ENCODE data around the gene IMP4. TPM values are rescaled to one million over a fixed set of nuclear protein-coding genes. Genes with fewer than 3 reads are reported as not detected.

The IMP4 gene
- total and polyA plus RNA-seq, 2 donors (not counting 3 experiments of a cell fraction or from before 2014, with no cell fraction given), result 74.0 to 149 TPM

DNA sequence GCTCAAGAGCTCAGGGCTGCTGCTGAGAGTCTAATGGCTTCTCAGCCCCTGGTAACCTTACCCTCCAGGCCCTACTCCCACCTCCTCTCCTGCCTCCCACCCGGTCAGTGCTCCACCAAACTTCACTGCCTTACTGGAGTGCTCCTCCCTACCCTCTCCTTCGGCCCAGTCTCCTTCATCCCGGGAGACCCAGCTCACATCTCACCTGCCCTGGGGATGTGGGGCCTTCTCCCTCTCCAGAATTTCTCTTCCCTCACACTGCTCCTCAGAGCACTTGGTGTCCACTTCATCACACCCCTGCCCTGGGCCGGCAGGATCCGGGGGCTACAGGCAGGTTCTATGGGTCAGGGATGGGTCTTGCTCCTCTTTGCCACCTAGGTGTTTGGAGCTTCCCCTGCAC lies 34.8 kb downstream of the IMP4 start:
- Histone ChIP-seq H3K9ac (replicated peaks; ENCODE audit: extremely low read depth, insufficient read depth, low read length) (no peak overlapping the region), H3K36me3 (ENCODE audit: control insufficient read depth in 2 of 2, extremely low read depth in 1 of 2, insufficient read depth in 2 of 2, low read length in 2 of 2) (no peaks in the 10 kb centered on the region), H3K79me2 (ENCODE audit: control insufficient read depth, insufficient read depth, low read length) (peaks cover 5% of the 10 kb centered on the region), H2AFZ (ENCODE audit: low read depth, low read length) (no peak overlapping the region), H3K9me1 (replicated peaks; ENCODE audit: control insufficient read depth, extremely low read depth, insufficient read depth, low read length) (no peaks in the 10 kb centered on the region), H3K4me1 (ENCODE audit: control insufficient read depth, extremely low read depth, insufficient read depth, low read length) (peaks cover 6% of the 10 kb centered on the region), H3K27ac (ENCODE audit: insufficient read depth, low read depth, low read length) (no peak overlapping the region), H3K4me2 (ENCODE audit: insufficient read depth, low read length) (no peak overlapping the region), H3K27me3 (ENCODE audit: control insufficient read depth in 2 of 2, insufficient read depth in 2 of 2, low read length in 2 of 2) (no peaks in the 10 kb centered on the region), H4K20me1 (replicated peaks; ENCODE audit: control insufficient read depth, extremely low read depth, insufficient read depth, low read length) (no peaks in the 10 kb centered on the region), H3K4me3 (replicated peaks in 1 of 3; ENCODE audit: insufficient read depth in 1 of 3, low read depth in 1 of 3, low read length in 3 of 3) (no peak overlapping the region), H3K9me3 (replicated peaks; ENCODE audit: control insufficient read depth, insufficient read depth, low read length) (no peaks in the 10 kb centered on the region)
- ChIA-PET POLR2A (interaction anchor here (0.7 kb wide), 1 partner anchor 35 kb away, joined by 3 read pairs; the partner anchor contains the start of gene IMP4), CTCF (interaction anchor here (1.1 to 2.8 kb wide), 2 partner anchors 12 to 22 kb away, joined by 3 to 9 read pairs; partner anchors contain the start of gene PTPN18)
- intact Hi-C loops (cut with micrococcal nuclease) (no loop called here), dilution Hi-C loops (cut with MboI; ENCODE audit: extremely low pct_ligation_motif_present, low sequenced_read_pairs) (no loop called here)
- BruUV-seq (replicated peaks), result no TSS peak
- no peak for FAIRE-seq
- TF ChIP-seq MYC (IDR thresholded peaks at IDR 0.05; ENCODE audit: low read depth, low read length), result no peak
- no peak for TF ChIP-seq EZH2 (IDR thresholded peaks at IDR 0.05; ENCODE audit: borderline replicate concordance, low read depth, low read length, severe bottlenecking)
- no peak for TF ChIP-seq JUN (IDR thresholded peaks at IDR 0.05; ENCODE audit: borderline replicate concordance, insufficient read depth, insufficient read length, low read depth)
- no peak for TF ChIP-seq FOS (IDR thresholded peaks at IDR 0.05; ENCODE audit: borderline replicate concordance, insufficient read depth, low read length)
- TF ChIP-seq GATA2 (IDR thresholded peaks at IDR 0.05; ENCODE audit: insufficient read depth, insufficient read length, low read depth, low read length), result no peak
- TF ChIP-seq, protein P1, sequence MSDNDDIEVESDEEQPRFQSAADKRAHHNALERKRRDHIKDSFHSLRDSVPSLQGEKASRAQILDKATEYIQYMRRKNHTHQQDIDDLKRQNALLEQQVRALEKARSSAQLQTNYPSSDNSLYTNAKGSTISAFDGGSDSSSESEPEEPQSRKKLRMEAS (IDR thresholded peaks at IDR 0.05; ENCODE audit: insufficient read depth, insufficient read length), result no peak
- TF ChIP-seq POLR2AphosphoS5 (IDR thresholded peaks at IDR 0.05; ENCODE audit: insufficient read depth, low read depth, low read length), result no peak
- TF ChIP-seq POLR2A (IDR thresholded peaks at IDR 0.05; ENCODE audit: low read depth, low read length), result no peak
- TF ChIP-seq, protein P2, sequence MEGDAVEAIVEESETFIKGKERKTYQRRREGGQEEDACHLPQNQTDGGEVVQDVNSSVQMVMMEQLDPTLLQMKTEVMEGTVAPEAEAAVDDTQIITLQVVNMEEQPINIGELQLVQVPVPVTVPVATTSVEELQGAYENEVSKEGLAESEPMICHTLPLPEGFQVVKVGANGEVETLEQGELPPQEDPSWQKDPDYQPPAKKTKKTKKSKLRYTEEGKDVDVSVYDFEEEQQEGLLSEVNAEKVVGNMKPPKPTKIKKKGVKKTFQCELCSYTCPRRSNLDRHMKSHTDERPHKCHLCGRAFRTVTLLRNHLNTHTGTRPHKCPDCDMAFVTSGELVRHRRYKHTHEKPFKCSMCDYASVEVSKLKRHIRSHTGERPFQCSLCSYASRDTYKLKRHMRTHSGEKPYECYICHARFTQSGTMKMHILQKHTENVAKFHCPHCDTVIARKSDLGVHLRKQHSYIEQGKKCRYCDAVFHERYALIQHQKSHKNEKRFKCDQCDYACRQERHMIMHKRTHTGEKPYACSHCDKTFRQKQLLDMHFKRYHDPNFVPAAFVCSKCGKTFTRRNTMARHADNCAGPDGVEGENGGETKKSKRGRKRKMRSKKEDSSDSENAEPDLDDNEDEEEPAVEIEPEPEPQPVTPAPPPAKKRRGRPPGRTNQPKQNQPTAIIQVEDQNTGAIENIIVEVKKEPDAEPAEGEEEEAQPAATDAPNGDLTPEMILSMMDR (IDR thresholded peaks at IDR 0.05; ENCODE audit: extremely low read depth in 1 of 2, insufficient read depth in 1 of 2, low read depth in 1 of 2, low read length in 2 of 2), result no peak
- no peak for DNase-seq (ENCODE audit: low read depth, low spot score)

Data from endothelial cell of umbilical vein (primary cell).